Measurements from ENCODE around the gene ZNF574. TPM values are rescaled to one million over a fixed set of nuclear protein-coding genes. Genes with fewer than 3 reads are reported as not detected.

The ZNF574 gene
- polyA plus RNA-seq, 2 donors = 6.5 to 8.9 TPM

DNA sequence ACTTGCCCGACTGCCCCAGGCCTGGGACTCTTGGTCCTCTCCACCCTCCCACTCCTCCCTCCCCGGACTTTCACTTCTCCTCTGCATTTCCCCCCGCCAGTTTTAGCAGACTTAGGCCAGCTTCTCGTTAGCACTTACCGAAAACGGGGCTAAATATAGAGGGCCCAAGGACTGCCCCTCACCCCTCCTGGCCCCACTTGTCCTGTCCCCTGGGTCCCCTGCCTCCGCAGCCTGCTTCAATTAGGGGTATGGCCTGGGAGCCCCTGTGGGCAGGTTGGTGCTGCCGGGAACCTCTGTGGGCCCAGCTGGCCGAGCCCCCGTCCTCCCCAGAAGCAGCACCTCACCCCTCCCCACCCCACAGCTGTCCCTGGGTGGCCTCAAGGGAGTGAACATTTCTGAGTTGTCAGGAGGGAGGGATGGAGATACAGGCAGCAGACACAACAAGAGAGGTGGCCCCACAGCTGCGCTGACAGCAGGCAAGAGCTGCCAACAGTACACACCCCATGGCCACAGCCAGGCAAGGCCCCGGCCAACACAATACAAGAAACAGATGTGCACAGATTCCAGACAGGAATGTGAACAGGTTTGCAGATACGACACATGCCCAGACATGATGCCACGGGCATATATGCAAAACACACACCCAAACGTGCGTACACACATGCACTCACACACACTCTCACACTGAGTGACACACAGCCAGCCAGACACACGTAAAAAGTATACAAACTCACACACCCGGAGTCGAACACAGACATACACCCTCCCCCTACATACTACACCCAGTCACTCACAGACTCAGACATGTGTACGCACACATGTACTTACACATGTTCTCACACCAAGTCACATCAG, 53.7 kb downstream of the ZNF574 start:
- Histone ChIP-seq H3K27ac (ENCODE audit: low read depth in 2 of 2, low read length in 1 of 2) (no peak overlapping the region), H3K9me3 (ENCODE audit: control insufficient read depth in 2 of 2, insufficient read depth in 1 of 2, low read depth in 1 of 2, low read length in 1 of 2) (no peaks in the 10 kb centered on the region), H3K36me3 (ENCODE audit: control insufficient read depth in 2 of 2, insufficient read depth in 2 of 2, low read length in 1 of 2) (no peaks in the 10 kb centered on the region), H3K27me3 (ENCODE audit: control insufficient read depth in 1 of 2, insufficient read depth in 2 of 2, low read length in 2 of 2) (peaks cover 0 to 4% of the 10 kb centered on the region in 2 donors), H3K4me3 (ENCODE audit: low read depth in 1 of 2, low read length in 2 of 2) (no peak overlapping the region), H3K4me1 (ENCODE audit: control insufficient read depth in 2 of 2, insufficient read depth in 2 of 2, low read length in 1 of 2) (peaks cover 2 to 10% of the 10 kb centered on the region in 2 donors)
- 31 to 44% methylated on average over 20 of the region's 20 CpGs for WGBS, 2 donors

DNA sequence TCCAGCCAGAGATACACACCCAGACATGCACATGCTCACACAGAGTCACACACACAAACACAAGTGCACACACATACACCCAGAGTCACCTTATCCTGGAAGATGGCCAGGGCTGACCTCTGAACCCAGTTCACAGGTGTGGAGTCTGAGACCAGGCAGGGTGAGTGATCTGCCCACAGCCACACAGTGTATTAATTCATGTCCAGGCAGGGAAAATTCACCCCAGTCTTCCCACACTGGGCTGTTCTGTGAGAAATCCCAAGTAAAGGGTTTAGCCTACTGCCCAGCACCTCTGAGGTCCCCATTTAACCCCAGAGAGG, 54.2 kb downstream of the ZNF574 start:
- no peak overlapping the region for H3K27ac ChIP-seq (ENCODE audit: low read depth in 2 of 2, low read length in 1 of 2)
- no peaks in the 10 kb centered on the region for H3K9me3 ChIP-seq (ENCODE audit: control insufficient read depth in 2 of 2, insufficient read depth in 1 of 2, low read depth in 1 of 2, low read length in 1 of 2)
- no peaks in the 10 kb centered on the region for H3K36me3 ChIP-seq (ENCODE audit: control insufficient read depth in 2 of 2, insufficient read depth in 2 of 2, low read length in 1 of 2)
- H3K4me3 ChIP-seq (ENCODE audit: low read depth in 1 of 2, low read length in 2 of 2) = no peak overlapping the region
- peaks cover 0 to 4% of the 10 kb centered on the region in 2 donors for H3K27me3 ChIP-seq (ENCODE audit: control insufficient read depth in 1 of 2, insufficient read depth in 2 of 2, low read length in 2 of 2)
- peaks cover 2 to 10% of the 10 kb centered on the region in 2 donors for H3K4me1 ChIP-seq (ENCODE audit: control insufficient read depth in 2 of 2, insufficient read depth in 2 of 2, low read length in 1 of 2)

Other genes with a start within 250 kb of the ZNF574 start
- not detected for gene LYPD4, start 231.5 kb upstream of the ZNF574 start, polyA plus RNA-seq
- gene DMRTC2, start 231.1 kb upstream of the ZNF574 start, polyA plus RNA-seq = under 1 TPM in 1 of 2 donors, not detected in 1; 0.18 TPM
- gene RPS19, start 215.9 kb upstream of the ZNF574 start, polyA plus RNA-seq = 1,000 to 10,000 TPM; 2,678 to 3,536 TPM
- gene CD79A, start 198.9 kb upstream of the ZNF574 start, polyA plus RNA-seq = under 1 TPM; 0.31 to 0.57 TPM
- gene ARHGEF1, start 193.0 kb upstream of the ZNF574 start, polyA plus RNA-seq = 100 to 1,000 TPM in 1 of 2 donors, 10 to 100 TPM in 1; 51.2 to 104 TPM
- under 1 TPM; 0.07 to 0.24 TPM for gene ERFL, start 147.7 kb upstream of the ZNF574 start, polyA plus RNA-seq
- 100 to 1,000 TPM in 1 of 2 donors, 10 to 100 TPM in 1; 77.7 to 121 TPM for gene RABAC1, start 116.8 kb upstream of the ZNF574 start, polyA plus RNA-seq
- gene ATP1A3, start 81.9 kb upstream of the ZNF574 start, polyA plus RNA-seq = under 1 TPM; 0.12 TPM
- 1 to 10 TPM; 1.1 to 1.4 TPM for gene GRIK5, start 6.0 kb upstream of the ZNF574 start, polyA plus RNA-seq
- gene POU2F2, start 56.3 kb downstream of the ZNF574 start, polyA plus RNA-seq = under 1 TPM; 0.39 to 0.79 TPM
- gene DEDD2, start 141.5 kb downstream of the ZNF574 start, polyA plus RNA-seq = 10 to 100 TPM; 20.7 to 21.9 TPM
- gene ZNF526, start 144.1 kb downstream of the ZNF574 start, polyA plus RNA-seq = 1 to 10 TPM; 2.3 to 3.6 TPM
- 10 to 100 TPM; 32.9 TPM for gene GSK3A, start 166.4 kb downstream of the ZNF574 start, polyA plus RNA-seq
- gene ERF, start 179.0 kb downstream of the ZNF574 start, polyA plus RNA-seq = 10 to 100 TPM; 19.5 to 29.6 TPM
- gene CIC, start 193.1 kb downstream of the ZNF574 start, polyA plus RNA-seq = 10 to 100 TPM; 20.6 to 35.2 TPM
- 1 to 10 TPM in 1 of 2 donors, under 1 TPM in 1; 0.81 to 1.1 TPM for gene PRR19, start 226.0 kb downstream of the ZNF574 start, polyA plus RNA-seq
- gene PAFAH1B3, start 226.5 kb downstream of the ZNF574 start, polyA plus RNA-seq = 10 to 100 TPM; 35.7 to 38.1 TPM
- gene TMEM145, start 237.1 kb downstream of the ZNF574 start, polyA plus RNA-seq = under 1 TPM; 0.04 to 0.08 TPM
- gene MEGF8, start 249.5 kb downstream of the ZNF574 start, polyA plus RNA-seq = 1 to 10 TPM; 4.4 to 8.6 TPM